Breast epithelium (tissue), 3 donors: Measurements from ENCODE around the gene MYO19.

ENCODE experiments used
- CTCF ChIP-seq, 3 donors: fragments of 450-650 bp; IDR thresholded peaks; one replicate each; pipeline ENCODE4 v1.5.1; 2016 to 2017; ENCODE audit warnings: antibody characterized with exemption in 3 of 3, mild to moderate bottlenecking in 3 of 3, moderate library complexity in 3 of 3
- POLR2AphosphoS5 ChIP-seq, 3 donors: sonication (generic); formaldehyde crosslinking; IDR thresholded peaks; one replicate each; pipeline ENCODE4 v1.6.1; 2017; ENCODE audit warnings: antibody characterized with exemption in 3 of 3

DNA sequence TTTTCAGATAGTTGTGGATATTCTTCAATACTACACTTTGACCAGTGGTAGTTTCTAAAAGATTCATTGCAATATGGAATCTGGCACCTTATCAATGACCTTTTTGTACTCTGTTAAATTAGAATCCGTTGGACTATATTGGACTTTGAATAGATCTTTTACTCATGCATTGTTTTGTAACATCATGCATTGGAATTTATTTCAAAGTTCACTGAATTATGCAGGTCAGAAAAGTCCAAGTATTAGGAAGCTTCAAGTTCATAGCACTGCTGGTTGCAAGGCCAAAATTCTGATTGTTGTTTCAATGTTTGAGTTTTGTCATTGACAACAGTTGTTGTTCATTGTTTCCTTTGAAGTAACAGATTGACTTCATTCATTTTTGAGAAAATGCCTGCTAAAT lies 49.1 kb upstream of the MYO19 start:
- TF ChIP-seq CTCF (IDR thresholded peaks at IDR 0.05) (no peak), POLR2AphosphoS5 (IDR thresholded peaks at IDR 0.05) (no peak)
